Upper lobe of right lung (tissue), 1 donor: ENCODE data around the gene EXOC4. TPM values are rescaled to one million over a fixed set of nuclear protein-coding genes. Genes with fewer than 3 reads are reported as not detected.

ENCODE experiments used
- ATAC-seq: fragments of 200-7000 bp; cut with Tn5 transposase; one replicate; pipeline ENCODE4 v1.9.1; 2020; ENCODE audit warnings: mild to moderate bottlenecking, moderate library complexity
- DNase-seq: peaks from one replicate; pipeline ENCODE4 v3.0.0-alpha.2; 2020
- H3K27ac ChIP-seq: fragments of 200-600 bp; one replicate; pipeline ENCODE4 v1.8.0; 2022
- H3K27me3 ChIP-seq: fragments of 200-600 bp; one replicate; pipeline ENCODE4 v1.8.0; 2022; ENCODE audit warnings: mild to moderate bottlenecking
- H3K36me3 ChIP-seq: fragments of 200-600 bp; one replicate; pipeline ENCODE4 v1.8.0; 2022
- H3K4me1 ChIP-seq: fragments of 200-600 bp; one replicate; pipeline ENCODE4 v1.8.0; 2022
- H3K4me3 ChIP-seq: fragments of 200-600 bp; one replicate; pipeline ENCODE4 v1.8.0; 2022; ENCODE audit warnings: mild to moderate bottlenecking
- H3K9me3 ChIP-seq: fragments of 200-600 bp; one replicate; pipeline ENCODE4 v1.8.0; 2022
- CTCF ChIP-seq: fragments of 200-600 bp; IDR thresholded peaks from one replicate; pipeline ENCODE4 v1.8.0; 2022; ENCODE audit warnings: antibody characterized with exemption
- intact Hi-C: fragments of 100-400 bp; cut with DNase I; formaldehyde crosslinking; loops from one replicate; pipeline ENCODE4 v1.11.0; 2022
- total RNA-seq: library from RNA; stranded (reverse); fragmentation: NEBNext Ultra II Directional; extraction: Animal tissue kit (Norgen Biotek cat#: 25700); gene quantifications from one replicate; pipeline ENCODE4 v1.2.1, GENCODE V29; 2021
- donor health status: DM: no; HTN: yes; CAD: no; lungs with severe emphysema.

EXOC4 gene
- total RNA-seq, 1 donor from 2014 or later = 73.5 TPM

GRCh38 chr7:133297093-133297492, 44.2 kb downstream of the EXOC4 start:
- Histone ChIP-seq H3K4me3 (no peak overlapping the region), H3K9me3 (no peaks in the 10 kb centered on the region), H3K4me1 (peaks cover 6% of the 10 kb centered on the region), H3K27ac (no peak overlapping the region), H3K27me3 (no peaks in the 10 kb centered on the region), H3K36me3 (no peaks in the 10 kb centered on the region)
- intact Hi-C loops = no loop called here
- TF ChIP-seq CTCF = no peak
- DNase-seq (no peak), ATAC-seq (no peak)

- no peak for ATAC-seq
- Histone ChIP-seq H3K4me1 (peaks cover 6% of the 10 kb centered on the region), H3K4me3 (no peak overlapping the region), H3K27me3 (no peaks in the 10 kb centered on the region), H3K36me3 (no peaks in the 10 kb centered on the region), H3K27ac (no peak overlapping the region), H3K9me3 (no peaks in the 10 kb centered on the region)
- no peak for TF ChIP-seq CTCF
- intact Hi-C loops = no loop called here
- DNase-seq = no peak
Observed at GRCh38 chr7:133298080-133298479, 45.2 kb downstream of the EXOC4 start.

- TF ChIP-seq CTCF = no peak
- DNase-seq = no peak
- Histone ChIP-seq H3K27ac (no peak overlapping the region), H3K27me3 (no peaks in the 10 kb centered on the region), H3K4me3 (no peak overlapping the region), H3K9me3 (no peaks in the 10 kb centered on the region), H3K4me1 (peaks cover 6% of the 10 kb centered on the region), H3K36me3 (no peaks in the 10 kb centered on the region)
- intact Hi-C loops = no loop called here
- no peak for ATAC-seq
Observed at GRCh38 chr7:133299676-133300075, 46.8 kb downstream of the EXOC4 start.

- intact Hi-C loops = no loop called here
- no peak for ATAC-seq
- no peak for TF ChIP-seq CTCF
Observed at GRCh38 chr7:133300088-133300487, 47.2 kb downstream of the EXOC4 start.

GRCh38 chr7:133300811-133301210, 47.9 kb downstream of the EXOC4 start:
- Histone ChIP-seq H3K4me1 (peaks cover 6% of the 10 kb centered on the region), H3K4me3 (no peak overlapping the region), H3K27ac (no peak overlapping the region), H3K9me3 (no peaks in the 10 kb centered on the region), H3K36me3 (peaks cover 6% of the 10 kb centered on the region), H3K27me3 (no peaks in the 10 kb centered on the region)
- ATAC-seq (no peak), DNase-seq (no peak)
- TF ChIP-seq CTCF = no peak
- intact Hi-C loops = no loop called here

More at GRCh38 chr7:133300088-133300487, 47.2 kb downstream of the EXOC4 start:
- Histone ChIP-seq H3K4me3 (no peak overlapping the region), H3K27ac (no peak overlapping the region), H3K36me3 (no peaks in the 10 kb centered on the region), H3K27me3 (no peaks in the 10 kb centered on the region), H3K9me3 (no peaks in the 10 kb centered on the region), H3K4me1 (peaks cover 6% of the 10 kb centered on the region)
- DNase-seq = no peak

- Histone ChIP-seq H3K27ac (no peak overlapping the region), H3K9me3 (no peaks in the 10 kb centered on the region), H3K4me1 (peaks cover 6% of the 10 kb centered on the region), H3K27me3 (no peaks in the 10 kb centered on the region), H3K36me3 (peaks cover 13% of the 10 kb centered on the region), H3K4me3 (no peak overlapping the region)
- intact Hi-C loops = no loop called here
- no peak for ATAC-seq
- no peak for TF ChIP-seq CTCF
- no peak for DNase-seq
Observed at GRCh38 chr7:133301444-133301843, 48.6 kb downstream of the EXOC4 start.
